Left lung (tissue), 10 donors: ENCODE results near the gene SV2B. TPM values are rescaled to one million over a fixed set of nuclear protein-coding genes. Genes with fewer than 3 reads are reported as not detected.

Source experiments
- ATAC-seq: fragments of 200-7000 bp; cut with Tn5 transposase; one replicate; pipeline ENCODE4 v1.9.1; 2020; ENCODE audit warnings: moderate library complexity
- DNase-seq, 4 donors: peaks; one replicate each; pipeline ENCODE4 v3.0.0-alpha.2; 2013 to 2020
- H3K27ac ChIP-seq, 2 donors: fragments of 200-600 bp; sonication (generic) in 1 of 2; one replicate each; pipeline versions ENCODE4 v1.5.0 to v1.8.0; 2020 to 2021
- H3K27me3 ChIP-seq, 2 donors: fragments of 200-600 bp; sonication (generic) in 1 of 2; one replicate each; pipeline versions ENCODE4 v1.5.0 to v1.8.0; 2020 to 2021
- H3K36me3 ChIP-seq, 2 donors: fragments of 200-600 bp; sonication (generic) in 1 of 2; one replicate each; pipeline versions ENCODE4 v1.5.0 to v1.8.0; 2020 to 2021
- H3K4me1 ChIP-seq, 2 donors: fragments of 200-600 bp; one replicate each; pipeline ENCODE4 v1.8.0; 2021
- H3K4me3 ChIP-seq, 2 donors: fragments of 200-600 bp; sonication (generic) in 1 of 2; one replicate each; pipeline versions ENCODE4 v1.5.0 to v1.8.0; 2020 to 2021; ENCODE audit warnings: mild to moderate bottlenecking in 1 of 2
- H3K9me3 ChIP-seq, 2 donors: fragments of 200-600 bp; sonication (generic) in 1 of 2; one replicate each; pipeline versions ENCODE4 v1.5.0 to v1.8.0; 2020 to 2021
- intact Hi-C, 2 donors: fragments of 100-400 bp; cut with DNase I; formaldehyde crosslinking; loops; one replicate each; pipeline versions ENCODE4 v1.11.2 to v1.14.2; 2022
- polyA plus RNA-seq, 6 donors: library from polyadenylated mRNA; unstranded; fragments of 120-200 nt; gene quantifications; one replicate each; pipeline ENCODE4 v1.2.1, GENCODE V29; 2013; ENCODE audit not compliant: insufficient read length in 6 of 6
- total RNA-seq, 2 donors: library from RNA; stranded (reverse); fragmentation: NEBNext Ultra II Directional; extraction: Animal tissue kit (Norgen Biotek cat#: 25700); gene quantifications; one replicate each; pipeline ENCODE4 v1.2.1, GENCODE V29; 2021
- TF ChIP-seq, protein P1 (sequence below), 2 donors: fragments of 200-600 bp; sonication (generic) in 1 of 2; IDR thresholded peaks; one replicate each; pipeline versions ENCODE4 v1.5.0 to v1.8.0; 2021; ENCODE audit warnings: antibody characterized with exemption in 2 of 2
- donor health status: DM: no; HTN: yes; CAD: no.
- donor health status: DM: no; HTN: no; CAD: no.

SV2B gene
- total and polyA plus RNA-seq, 8 donors, result 0.58 to 3.2 (median 1.4) TPM

DNA sequence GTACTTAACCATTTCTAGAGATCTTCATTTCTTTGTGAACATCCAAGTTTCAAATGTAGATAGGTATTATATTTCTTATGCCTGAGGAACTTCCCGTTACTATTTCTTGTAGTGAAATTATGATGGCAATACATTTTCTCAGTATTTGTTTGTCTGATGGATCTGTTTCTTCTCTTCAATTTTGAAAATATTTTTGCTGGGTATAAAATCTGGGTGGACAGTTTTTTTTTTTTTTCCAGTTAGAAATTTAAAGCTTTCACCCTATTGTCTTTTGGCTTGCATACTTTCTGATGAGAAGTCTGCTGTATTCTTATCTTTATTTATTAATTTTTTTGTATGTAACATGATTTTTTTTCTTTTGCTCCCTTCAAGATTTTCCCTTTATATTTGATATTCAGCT is 175.8 kb downstream of the SV2B start:
- peaks cover 0 to 8% of the 10 kb centered on the region in 2 donors for H3K4me1 ChIP-seq
- intact Hi-C loops, result no loop called here
- H3K4me3 ChIP-seq, result no peak overlapping the region
- ATAC-seq (no peak), DNase-seq (no peak)
- peaks cover 3 to 19% of the 10 kb centered on the region in 2 donors for H3K27me3 ChIP-seq
- TF ChIP-seq, protein P1, sequence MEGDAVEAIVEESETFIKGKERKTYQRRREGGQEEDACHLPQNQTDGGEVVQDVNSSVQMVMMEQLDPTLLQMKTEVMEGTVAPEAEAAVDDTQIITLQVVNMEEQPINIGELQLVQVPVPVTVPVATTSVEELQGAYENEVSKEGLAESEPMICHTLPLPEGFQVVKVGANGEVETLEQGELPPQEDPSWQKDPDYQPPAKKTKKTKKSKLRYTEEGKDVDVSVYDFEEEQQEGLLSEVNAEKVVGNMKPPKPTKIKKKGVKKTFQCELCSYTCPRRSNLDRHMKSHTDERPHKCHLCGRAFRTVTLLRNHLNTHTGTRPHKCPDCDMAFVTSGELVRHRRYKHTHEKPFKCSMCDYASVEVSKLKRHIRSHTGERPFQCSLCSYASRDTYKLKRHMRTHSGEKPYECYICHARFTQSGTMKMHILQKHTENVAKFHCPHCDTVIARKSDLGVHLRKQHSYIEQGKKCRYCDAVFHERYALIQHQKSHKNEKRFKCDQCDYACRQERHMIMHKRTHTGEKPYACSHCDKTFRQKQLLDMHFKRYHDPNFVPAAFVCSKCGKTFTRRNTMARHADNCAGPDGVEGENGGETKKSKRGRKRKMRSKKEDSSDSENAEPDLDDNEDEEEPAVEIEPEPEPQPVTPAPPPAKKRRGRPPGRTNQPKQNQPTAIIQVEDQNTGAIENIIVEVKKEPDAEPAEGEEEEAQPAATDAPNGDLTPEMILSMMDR (IDR thresholded peaks at IDR 0.05), result no peak
- no peaks in the 10 kb centered on the region for H3K9me3 ChIP-seq
- H3K27ac ChIP-seq, result no peak overlapping the region
- H3K36me3 ChIP-seq, result no peaks in the 10 kb centered on the region

DNA sequence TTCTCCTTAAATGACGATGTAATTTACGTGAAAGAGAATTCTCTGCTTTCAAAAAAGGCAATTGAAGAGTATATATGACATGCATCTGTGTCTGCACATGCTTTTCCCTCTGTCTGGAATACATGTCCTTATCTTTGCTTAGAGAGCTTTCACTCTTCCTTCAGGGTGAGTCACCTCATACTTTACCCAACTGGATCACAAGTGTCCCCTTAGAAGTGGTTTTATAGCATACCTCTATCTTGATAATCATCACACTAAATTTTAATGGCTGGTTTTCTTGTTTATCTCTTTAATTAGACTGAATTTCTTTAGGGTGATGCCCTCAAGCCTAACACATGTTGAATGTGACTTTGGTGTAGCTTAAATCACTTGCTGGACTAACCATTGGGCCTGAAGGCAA is 178.9 kb downstream of the SV2B start:
- intact Hi-C loops, result no loop called here
- Histone ChIP-seq H3K36me3 (no peaks in the 10 kb centered on the region), H3K9me3 (no peaks in the 10 kb centered on the region), H3K27me3 (no peaks in the 10 kb centered on the region), H3K4me1 (no peaks in the 10 kb centered on the region), H3K27ac (no peak overlapping the region), H3K4me3 (no peak overlapping the region)
- DNase-seq (no peak), ATAC-seq (peak; percentile 50)
- TF ChIP-seq, protein P1 (IDR thresholded peaks at IDR 0.05), result no peak

DNA sequence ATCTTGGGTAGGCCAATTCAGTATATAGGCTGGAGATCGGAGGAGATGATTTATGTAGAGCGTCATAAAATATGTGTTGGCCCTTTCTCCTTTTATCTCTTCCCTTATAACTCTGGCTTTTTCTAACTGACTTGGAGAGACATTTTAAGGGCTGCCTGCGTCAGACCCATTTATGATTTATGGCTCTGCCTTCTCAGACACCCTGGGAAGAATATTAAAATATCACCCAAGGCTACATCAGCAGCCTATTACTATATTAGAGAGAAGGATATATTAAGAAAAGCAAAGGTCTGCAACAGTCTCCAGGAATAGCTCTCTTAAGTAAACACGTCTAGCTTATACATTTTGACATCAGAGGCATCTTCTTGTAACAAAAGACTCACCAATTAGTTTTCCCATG is 179.4 kb downstream of the SV2B start:
- Histone ChIP-seq H3K27me3 (no peaks in the 10 kb centered on the region), H3K27ac (no peak overlapping the region), H3K9me3 (no peaks in the 10 kb centered on the region), H3K4me1 (no peaks in the 10 kb centered on the region), H3K36me3 (no peaks in the 10 kb centered on the region), H3K4me3 (no peak overlapping the region)
- DNase-seq (no peak), ATAC-seq (no peak)
- intact Hi-C loops, result no loop called here
- TF ChIP-seq, protein P1 (IDR thresholded peaks at IDR 0.05), result no peak

DNA sequence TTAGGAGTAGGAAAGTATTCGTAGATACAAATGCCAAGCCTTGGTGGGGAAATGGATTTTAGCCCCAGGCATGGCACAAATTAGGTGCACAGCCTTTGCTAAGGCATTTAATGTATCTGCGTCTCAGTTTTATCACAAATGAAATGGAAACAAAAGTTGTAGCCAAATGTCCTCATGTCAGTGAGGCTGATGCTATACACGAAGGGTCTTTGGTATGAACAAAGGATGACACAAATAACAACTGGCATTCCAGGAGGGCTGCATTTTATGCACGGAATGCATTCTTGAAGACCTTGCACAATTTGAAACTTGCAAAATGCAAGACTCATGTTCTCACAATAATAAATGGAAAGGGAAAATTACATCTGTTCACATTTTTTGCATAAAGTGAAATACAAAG is 181.9 kb downstream of the SV2B start:
- H3K36me3 ChIP-seq, result no peaks in the 10 kb centered on the region
- no peaks in the 10 kb centered on the region for H3K27me3 ChIP-seq
- no peaks in the 10 kb centered on the region for H3K4me1 ChIP-seq
- ATAC-seq, result no peak
- DNase-seq, result no peak
- H3K9me3 ChIP-seq, result no peaks in the 10 kb centered on the region
- no peak overlapping the region for H3K27ac ChIP-seq
- H3K4me3 ChIP-seq, result no peak overlapping the region
- intact Hi-C loops, result no loop called here
- TF ChIP-seq, protein P1 (IDR thresholded peaks at IDR 0.05), result no peak

DNA sequence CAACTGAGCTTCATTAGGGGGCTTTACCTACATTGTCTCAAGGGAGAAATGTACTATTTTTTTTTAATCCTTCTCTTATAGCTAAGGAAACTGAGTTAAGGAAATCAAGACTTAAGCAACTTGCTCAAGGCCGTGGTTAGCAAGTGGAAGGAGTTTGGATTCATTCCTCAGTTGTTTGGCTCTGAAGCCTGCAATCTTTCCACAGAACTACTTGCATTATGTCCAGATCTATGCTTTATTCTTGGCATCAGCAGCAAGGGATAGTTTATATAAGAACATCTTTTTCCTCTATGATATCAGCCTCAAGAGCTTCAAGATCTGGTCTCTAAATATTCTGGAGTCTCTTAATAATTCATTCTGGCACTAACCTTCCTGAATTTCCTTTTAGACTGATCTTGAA is 182.4 kb downstream of the SV2B start:
- Histone ChIP-seq H3K4me1 (no peaks in the 10 kb centered on the region), H3K27me3 (no peaks in the 10 kb centered on the region), H3K9me3 (no peaks in the 10 kb centered on the region), H3K27ac (no peak overlapping the region), H3K4me3 (no peak overlapping the region), H3K36me3 (no peaks in the 10 kb centered on the region)
- DNase-seq (peak in 1 of 4 donors; percentile 30), ATAC-seq (no peak)
- intact Hi-C loops, result no loop called here
- TF ChIP-seq, protein P1 (IDR thresholded peaks at IDR 0.05), result no peak
